HG03354 (cell line): ENCODE measurements around the gene DOCK1.
"Not testable (repeated sequence)": the region's sequence is repeated elsewhere in the genome, so short reads cannot be mapped to it uniquely, and the experiment has no call there.

Source experiments
- ATAC-seq: cut with Tn5 transposase; IDR thresholded peaks from one replicate; pipeline ENCODE4 v1.9.1; 2021; ENCODE audit warnings: mild to moderate bottlenecking; ENCODE audit not compliant: unreplicated experiment, poor library complexity, severe bottlenecking

The DOCK1 gene

GRCh38 chr10:126921162-126921561, 15.9 kb downstream of the DOCK1 start:
- no peak for ATAC-seq

- ATAC-seq, result no peak
Measured at GRCh38 chr10:126921974-126922525, 16.8 kb downstream of the DOCK1 start.

GRCh38 chr10:126924180-126924914, 19.1 kb downstream of the DOCK1 start:
- no peak for ATAC-seq

GRCh38 chr10:126924915-126925300, 19.7 kb downstream of the DOCK1 start:
- no peak for ATAC-seq

- no peak for ATAC-seq
Measured at GRCh38 chr10:126926568-126926967, 21.3 kb downstream of the DOCK1 start.

GRCh38 chr10:126927799-126928198, 22.6 kb downstream of the DOCK1 start:
- no peak for ATAC-seq

GRCh38 chr10:126928274-126928673, 23.0 kb downstream of the DOCK1 start:
- no peak for ATAC-seq

- no peak for ATAC-seq
Measured at GRCh38 chr10:126929391-126929790, 24.2 kb downstream of the DOCK1 start.

- no peak for ATAC-seq
Measured at GRCh38 chr10:126930131-126930882, 25.1 kb downstream of the DOCK1 start.

GRCh38 chr10:126930883-126931503, 25.8 kb downstream of the DOCK1 start:
- no peak for ATAC-seq

- no peak for ATAC-seq
Measured at GRCh38 chr10:126931544-126931943, 26.3 kb downstream of the DOCK1 start.

GRCh38 chr10:126932516-126932915, 27.3 kb downstream of the DOCK1 start:
- no peak for ATAC-seq

- no peak for ATAC-seq
Measured at GRCh38 chr10:126933116-126933515, 27.9 kb downstream of the DOCK1 start.

GRCh38 chr10:126935263-126935946, 30.2 kb downstream of the DOCK1 start:
- no peak for ATAC-seq

- no peak for ATAC-seq
Measured at GRCh38 chr10:126937026-126937425, 31.8 kb downstream of the DOCK1 start.

GRCh38 chr10:126938121-126938520, 32.9 kb downstream of the DOCK1 start:
- not testable (repeated sequence) for ATAC-seq

GRCh38 chr10:126939706-126940105, 34.5 kb downstream of the DOCK1 start:
- no peak for ATAC-seq

GRCh38 chr10:126940670-126941310, 35.6 kb downstream of the DOCK1 start:
- ATAC-seq, result no peak

GRCh38 chr10:126944191-126944590, 39.0 kb downstream of the DOCK1 start:
- ATAC-seq, result no peak
